Measurements from ENCODE around the gene ACKR1.

Gene ACKR1

DNA sequence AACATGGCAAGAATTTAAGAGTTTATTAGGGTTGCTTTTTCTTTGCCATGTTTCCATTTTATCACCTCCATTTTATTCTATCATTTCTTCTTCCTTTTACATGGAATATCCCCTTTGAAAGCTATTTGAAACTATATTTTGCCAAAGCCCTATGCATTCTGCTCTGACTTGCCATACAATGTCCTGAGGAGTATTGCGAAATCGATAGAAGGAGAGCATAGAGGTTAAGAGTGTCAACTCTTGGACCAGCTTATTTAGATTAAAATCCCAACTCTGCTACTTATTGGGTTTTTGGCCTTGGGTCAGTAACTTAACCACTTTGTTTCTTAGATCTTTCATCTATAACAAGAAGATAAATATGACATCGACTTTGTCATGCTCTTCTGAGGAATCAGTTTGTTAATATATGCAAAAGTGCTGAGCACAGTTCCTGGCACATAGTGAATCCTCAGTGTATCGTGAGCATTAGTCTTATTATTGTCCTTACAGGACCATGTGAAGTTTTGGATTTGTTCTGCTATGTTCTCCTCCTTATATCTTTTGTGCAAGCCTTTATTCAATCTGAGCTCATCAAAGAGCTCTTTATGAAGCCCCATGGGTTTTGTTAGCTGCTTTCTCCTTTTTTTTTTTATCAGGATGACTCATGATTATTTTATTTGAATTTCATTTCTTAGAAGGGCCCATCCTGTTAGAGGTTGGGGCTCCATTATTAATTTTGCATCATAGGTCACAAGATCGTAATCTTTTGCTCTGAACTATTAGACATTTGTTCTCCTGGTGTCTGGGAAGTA is 17.6 kb downstream of the ACKR1 start:
- DNase-seq (ENCODE audit: low read depth, low spot score), result no peak

GRCh38 chr1:159223004-159223403 is 18.3 kb downstream of the ACKR1 start:
- no peak for DNase-seq (ENCODE audit: low read depth, low spot score)

DNA sequence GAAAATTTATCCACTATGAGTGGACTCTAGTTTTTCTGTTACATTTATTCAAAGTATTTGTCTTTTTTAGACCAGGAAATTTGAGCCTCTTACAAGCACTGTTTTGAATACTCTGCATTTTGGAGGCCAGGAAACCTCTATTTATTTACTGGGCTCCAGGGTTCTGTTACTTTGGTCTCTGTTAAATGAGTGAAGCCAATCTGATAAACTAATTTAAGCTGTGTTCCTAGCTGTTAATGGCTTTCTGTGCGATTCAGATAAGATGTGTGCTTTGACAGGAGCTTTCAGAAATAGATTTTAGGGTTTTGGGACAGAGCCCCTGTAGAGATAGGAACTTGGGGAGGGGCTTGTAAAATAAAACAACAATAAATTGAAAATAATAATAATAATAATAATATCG is 23.9 kb downstream of the ACKR1 start:
- no peak for DNase-seq (ENCODE audit: low read depth, low spot score)

- no peak for DNase-seq (ENCODE audit: low read depth, low spot score)
These were observed 24.7 kb downstream of the ACKR1 start for GRCh38 chr1:159229260-159229885.

- no peak for DNase-seq (ENCODE audit: low read depth, low spot score)
These were observed 25.2 kb downstream of the ACKR1 start for GRCh38 chr1:159229896-159230295.

DNA sequence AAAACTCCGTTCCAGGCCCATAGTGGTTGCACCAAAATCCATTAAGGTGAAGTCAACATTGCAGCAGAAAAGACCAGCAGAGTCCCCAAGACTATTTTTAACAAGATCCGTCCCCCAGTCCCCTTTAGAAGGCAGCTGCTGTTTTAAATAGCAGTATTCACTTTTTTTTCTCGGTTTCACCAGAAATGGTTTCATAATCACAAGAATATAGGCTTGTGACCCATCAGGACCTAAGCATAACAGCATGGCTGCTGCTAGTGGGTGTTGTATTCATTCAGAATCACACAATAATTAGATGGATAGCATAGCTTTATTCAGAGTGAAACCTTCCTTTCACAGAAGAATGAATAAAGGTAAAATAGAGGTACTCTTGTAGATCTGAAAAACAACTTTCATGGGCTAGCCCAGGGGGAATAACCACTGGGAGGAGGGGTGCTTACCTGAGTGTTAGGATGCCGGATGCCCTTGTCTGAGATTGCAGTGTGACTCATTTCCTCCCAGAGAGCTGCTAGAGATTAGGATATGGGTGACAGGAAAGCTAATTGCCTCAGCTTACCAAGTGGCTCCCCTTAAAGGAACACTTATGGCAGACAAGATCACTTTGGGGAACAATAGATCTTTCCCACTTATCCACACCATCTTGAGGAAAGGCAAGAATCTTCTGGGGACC is 35.0 kb downstream of the ACKR1 start:
- DNase-seq (ENCODE audit: low read depth, low spot score), result no peak

GRCh38 chr1:159247266-159247665 is 42.6 kb downstream of the ACKR1 start:
- DNase-seq (ENCODE audit: low read depth, low spot score), result no peak

- no peak for DNase-seq (ENCODE audit: low read depth, low spot score)
These were observed 43.6 kb downstream of the ACKR1 start for GRCh38 chr1:159248311-159248710.

DNA sequence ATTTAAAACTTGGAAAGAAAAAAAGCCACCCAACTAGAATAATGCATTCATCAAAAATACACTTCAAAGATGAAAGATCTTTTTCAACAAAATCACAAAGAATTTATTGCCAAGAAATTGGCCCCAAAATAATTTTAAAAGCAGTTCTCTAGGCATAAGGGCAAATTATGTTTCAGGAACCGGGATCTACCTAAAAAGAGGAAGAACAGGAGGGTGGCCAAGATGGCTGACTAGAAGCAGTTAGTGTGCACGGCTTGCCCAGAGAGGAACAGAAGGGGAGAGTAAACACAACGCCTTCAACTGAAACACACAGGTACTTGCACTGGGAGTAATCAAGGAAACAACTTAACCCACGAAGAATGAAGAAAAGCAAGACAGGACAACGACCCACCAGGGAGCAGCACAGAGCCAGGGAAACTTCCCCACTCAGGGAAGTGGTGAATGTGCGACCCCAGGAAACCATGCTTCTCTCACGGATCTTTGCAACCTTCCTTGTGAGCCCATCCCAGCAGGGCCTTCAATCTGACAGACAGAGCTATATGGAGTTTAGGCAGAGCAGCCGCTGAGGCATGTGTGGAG is 46.1 kb downstream of the ACKR1 start:
- DNase-seq (ENCODE audit: low read depth, low spot score), result no peak

Measured in activated CD4-positive, CD25-positive, alpha-beta regulatory T cell treated with anti-CD3 and anti-CD28 coated beads, Interleukin-2, amount 50 U/mL, for 16 hours (primary cell).